ENCODE data around the gene EIPR1. TPM values are rescaled to one million over a fixed set of nuclear protein-coding genes. Genes with fewer than 3 reads are reported as not detected.
"Not testable (repeated sequence)": the region's sequence is repeated elsewhere in the genome, so short reads cannot be mapped to it uniquely, and the experiment has no call there.

The EIPR1 gene
- polyA plus RNA-seq, 1 donor from 2014 or later = 138 TPM

DNA sequence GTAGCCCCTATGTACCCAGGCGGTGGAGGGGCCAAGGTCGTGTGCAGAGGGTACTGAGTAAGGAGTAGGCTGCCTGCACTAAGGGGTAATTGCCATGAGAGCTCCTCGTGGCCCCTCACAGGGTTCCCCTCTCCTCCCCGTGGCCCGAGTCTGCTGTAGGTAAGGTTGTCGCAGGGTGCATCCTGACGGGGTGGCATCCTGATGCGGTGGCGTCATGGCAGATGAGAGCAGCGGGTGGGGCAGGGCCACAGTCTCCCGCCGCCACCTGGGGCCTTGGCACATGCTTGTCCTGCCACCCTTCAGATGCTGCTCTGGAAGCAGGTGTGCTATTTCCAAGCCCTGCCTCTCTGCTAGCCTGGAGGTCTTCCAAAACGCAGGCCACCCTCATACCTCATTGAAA lies 89.7 kb downstream of the EIPR1 start:
- no peaks in the 10 kb centered on the region for H3K36me3 ChIP-seq (ENCODE audit: insufficient read depth, low read length)
- no peaks in the 10 kb centered on the region for H3K9me3 ChIP-seq (ENCODE audit: low read length)
- H2AFZ ChIP-seq (ENCODE audit: low read depth, low read length) = no peak overlapping the region
- H3K4me3 ChIP-seq (ENCODE audit: low read length) = no peak overlapping the region
- H3K27ac ChIP-seq (ENCODE audit: low read length) = peak overlapping the region; percentile 70
- TF ChIP-seq SMC3 (conservative IDR thresholded peaks at IDR 0.05; ENCODE audit: poor library complexity) (no peak), POLR2AphosphoS5 (IDR thresholded peaks at IDR 0.05) (no peak), EP300 (conservative IDR thresholded peaks at IDR 0.05; ENCODE audit: poor library complexity, severe bottlenecking) (no peak), MXI1 (conservative IDR thresholded peaks at IDR 0.05; ENCODE audit: poor library complexity, severe bottlenecking) (no peak), RAD21 (conservative IDR thresholded peaks at IDR 0.05) (no peak), TAF1 (IDR thresholded peaks at IDR 0.05; ENCODE audit: low read depth) (no peak), EZH2 (IDR thresholded peaks at IDR 0.05; ENCODE audit: borderline replicate concordance, insufficient read depth, low read length, poor library complexity, severe bottlenecking) (no peak)
- TF ChIP-seq, protein P1, sequence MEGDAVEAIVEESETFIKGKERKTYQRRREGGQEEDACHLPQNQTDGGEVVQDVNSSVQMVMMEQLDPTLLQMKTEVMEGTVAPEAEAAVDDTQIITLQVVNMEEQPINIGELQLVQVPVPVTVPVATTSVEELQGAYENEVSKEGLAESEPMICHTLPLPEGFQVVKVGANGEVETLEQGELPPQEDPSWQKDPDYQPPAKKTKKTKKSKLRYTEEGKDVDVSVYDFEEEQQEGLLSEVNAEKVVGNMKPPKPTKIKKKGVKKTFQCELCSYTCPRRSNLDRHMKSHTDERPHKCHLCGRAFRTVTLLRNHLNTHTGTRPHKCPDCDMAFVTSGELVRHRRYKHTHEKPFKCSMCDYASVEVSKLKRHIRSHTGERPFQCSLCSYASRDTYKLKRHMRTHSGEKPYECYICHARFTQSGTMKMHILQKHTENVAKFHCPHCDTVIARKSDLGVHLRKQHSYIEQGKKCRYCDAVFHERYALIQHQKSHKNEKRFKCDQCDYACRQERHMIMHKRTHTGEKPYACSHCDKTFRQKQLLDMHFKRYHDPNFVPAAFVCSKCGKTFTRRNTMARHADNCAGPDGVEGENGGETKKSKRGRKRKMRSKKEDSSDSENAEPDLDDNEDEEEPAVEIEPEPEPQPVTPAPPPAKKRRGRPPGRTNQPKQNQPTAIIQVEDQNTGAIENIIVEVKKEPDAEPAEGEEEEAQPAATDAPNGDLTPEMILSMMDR (IDR thresholded peaks at IDR 0.05; ENCODE audit: poor library complexity, severe bottlenecking) = no peak
- TF ChIP-seq, protein P2, sequence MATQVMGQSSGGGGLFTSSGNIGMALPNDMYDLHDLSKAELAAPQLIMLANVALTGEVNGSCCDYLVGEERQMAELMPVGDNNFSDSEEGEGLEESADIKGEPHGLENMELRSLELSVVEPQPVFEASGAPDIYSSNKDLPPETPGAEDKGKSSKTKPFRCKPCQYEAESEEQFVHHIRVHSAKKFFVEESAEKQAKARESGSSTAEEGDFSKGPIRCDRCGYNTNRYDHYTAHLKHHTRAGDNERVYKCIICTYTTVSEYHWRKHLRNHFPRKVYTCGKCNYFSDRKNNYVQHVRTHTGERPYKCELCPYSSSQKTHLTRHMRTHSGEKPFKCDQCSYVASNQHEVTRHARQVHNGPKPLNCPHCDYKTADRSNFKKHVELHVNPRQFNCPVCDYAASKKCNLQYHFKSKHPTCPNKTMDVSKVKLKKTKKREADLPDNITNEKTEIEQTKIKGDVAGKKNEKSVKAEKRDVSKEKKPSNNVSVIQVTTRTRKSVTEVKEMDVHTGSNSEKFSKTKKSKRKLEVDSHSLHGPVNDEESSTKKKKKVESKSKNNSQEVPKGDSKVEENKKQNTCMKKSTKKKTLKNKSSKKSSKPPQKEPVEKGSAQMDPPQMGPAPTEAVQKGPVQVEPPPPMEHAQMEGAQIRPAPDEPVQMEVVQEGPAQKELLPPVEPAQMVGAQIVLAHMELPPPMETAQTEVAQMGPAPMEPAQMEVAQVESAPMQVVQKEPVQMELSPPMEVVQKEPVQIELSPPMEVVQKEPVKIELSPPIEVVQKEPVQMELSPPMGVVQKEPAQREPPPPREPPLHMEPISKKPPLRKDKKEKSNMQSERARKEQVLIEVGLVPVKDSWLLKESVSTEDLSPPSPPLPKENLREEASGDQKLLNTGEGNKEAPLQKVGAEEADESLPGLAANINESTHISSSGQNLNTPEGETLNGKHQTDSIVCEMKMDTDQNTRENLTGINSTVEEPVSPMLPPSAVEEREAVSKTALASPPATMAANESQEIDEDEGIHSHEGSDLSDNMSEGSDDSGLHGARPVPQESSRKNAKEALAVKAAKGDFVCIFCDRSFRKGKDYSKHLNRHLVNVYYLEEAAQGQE (IDR thresholded peaks at IDR 0.05; ENCODE audit: borderline replicate concordance) = no peak
- H3K27me3 ChIP-seq (ENCODE audit: insufficient read depth, low read depth, low read length) = no peaks in the 10 kb centered on the region
- no peak overlapping the region for H3K4me2 ChIP-seq (ENCODE audit: low read length)
- H3F3A ChIP-seq (ENCODE audit: insufficient read depth, low read length, poor library complexity, severe bottlenecking) = no peaks in the 10 kb centered on the region
- H3K9me2 ChIP-seq (ENCODE audit: insufficient read depth, low read length) = no peaks in the 10 kb centered on the region
- no peaks in the 10 kb centered on the region for H3K79me2 ChIP-seq (replicated peaks; ENCODE audit: insufficient read depth, low read length)
- H4K20me1 ChIP-seq (ENCODE audit: insufficient read depth) = no peaks in the 10 kb centered on the region
- H3K9ac ChIP-seq (ENCODE audit: low read length) = no peak overlapping the region

DNA sequence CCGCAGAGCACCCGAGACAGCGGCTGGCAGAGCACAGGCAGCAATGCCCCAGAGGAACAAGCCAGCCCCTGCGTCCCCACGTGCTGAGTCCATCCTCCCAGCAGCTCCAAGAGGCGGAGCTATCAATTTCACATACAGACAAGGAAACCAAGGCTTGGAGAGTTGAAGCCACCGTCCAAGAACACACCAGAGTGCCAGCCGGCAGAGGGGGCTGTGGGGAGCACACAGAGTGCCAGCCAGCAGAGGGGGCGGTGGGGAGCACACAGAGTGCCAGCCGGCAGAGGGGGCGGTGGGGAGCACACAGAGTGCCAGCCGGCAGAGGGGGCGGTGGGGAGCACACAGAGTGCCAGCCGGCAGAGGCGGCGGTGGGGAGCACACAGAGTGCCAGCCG lies 91.0 kb downstream of the EIPR1 start:
- H3K27ac ChIP-seq (ENCODE audit: low read length); H3K9ac ChIP-seq (ENCODE audit: low read length); H2AFZ ChIP-seq (ENCODE audit: low read depth, low read length); H4K20me1 ChIP-seq (ENCODE audit: insufficient read depth); H3K79me2 ChIP-seq (replicated peaks; ENCODE audit: insufficient read depth, low read length); H3K4me3 ChIP-seq (ENCODE audit: low read length); H3K4me2 ChIP-seq (ENCODE audit: low read length); H3K9me3 ChIP-seq (ENCODE audit: low read length); H3K27me3 ChIP-seq (ENCODE audit: insufficient read depth, low read depth, low read length); H3K9me2 ChIP-seq (ENCODE audit: insufficient read depth, low read length); H3F3A ChIP-seq (ENCODE audit: insufficient read depth, low read length, poor library complexity, severe bottlenecking); H3K36me3 ChIP-seq (ENCODE audit: insufficient read depth, low read length): not testable (repeated sequence)

Measured in neural cell (in vitro differentiated cells).